CD4-positive, alpha-beta T cell treated with Interferon alpha-2 for 1 hour (primary cell): Measurements from ENCODE around the gene ARCN1.
"Not testable (repeated sequence)": the region's sequence is repeated elsewhere in the genome, so short reads cannot be mapped to it uniquely, and the experiment has no call there.

Experiments used
- DNase-seq, 2 donors: peaks; one replicate each; pipeline ENCODE4 v3.0.0-alpha.2; 2020 to 2022

Gene ARCN1

GRCh38 chr11:118544647-118545010 is 27.6 kb upstream of the ARCN1 start:
- DNase-seq, result no peak

DNA sequence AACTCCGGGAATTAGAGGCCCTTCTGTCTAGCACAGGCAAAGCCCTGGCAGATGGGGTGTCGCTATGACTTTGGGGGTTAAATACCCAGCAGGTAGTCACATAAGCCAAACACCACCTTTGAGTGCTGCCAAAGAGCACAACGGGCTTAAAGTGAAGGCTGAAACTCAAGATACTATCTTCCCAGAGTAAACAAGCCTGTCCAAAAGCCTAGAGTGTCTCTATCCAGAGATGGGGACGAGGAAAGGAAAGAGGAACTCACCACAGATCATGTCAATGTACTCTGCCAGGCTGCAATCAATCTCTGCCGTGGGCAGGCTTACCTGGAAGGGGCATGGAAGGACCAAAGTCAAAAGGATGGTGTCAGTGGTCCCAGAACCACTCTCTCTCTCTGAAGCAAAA is 26.7 kb upstream of the ARCN1 start:
- no peak for DNase-seq

GRCh38 chr11:118547132-118547531 is 25.1 kb upstream of the ARCN1 start:
- DNase-seq, result no peak

GRCh38 chr11:118552341-118552740 is 19.9 kb upstream of the ARCN1 start:
- DNase-seq, result no peak

DNA sequence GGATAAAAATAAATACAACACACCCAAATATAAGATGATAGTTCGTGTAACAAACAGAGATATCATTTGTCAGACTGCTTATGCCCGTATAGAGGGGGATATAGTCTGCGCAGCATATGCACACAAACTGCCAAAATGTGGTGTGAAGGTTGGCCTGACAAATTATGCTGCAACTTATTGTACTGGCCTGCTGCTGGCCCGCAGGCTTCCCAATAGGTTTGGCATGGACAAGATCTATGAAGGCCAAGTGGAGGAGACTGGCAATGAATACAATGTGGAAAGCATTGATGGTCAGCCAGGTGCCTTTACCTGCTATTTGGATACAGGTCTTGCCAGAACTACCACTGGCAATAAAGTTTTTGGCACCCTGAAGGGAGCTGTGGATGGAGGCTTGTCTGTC is 11.4 kb upstream of the ARCN1 start:
- no peak for DNase-seq

- DNase-seq, result no peak
These were observed 7.2 kb upstream of the ARCN1 start for GRCh38 chr11:118565051-118565450.

DNA sequence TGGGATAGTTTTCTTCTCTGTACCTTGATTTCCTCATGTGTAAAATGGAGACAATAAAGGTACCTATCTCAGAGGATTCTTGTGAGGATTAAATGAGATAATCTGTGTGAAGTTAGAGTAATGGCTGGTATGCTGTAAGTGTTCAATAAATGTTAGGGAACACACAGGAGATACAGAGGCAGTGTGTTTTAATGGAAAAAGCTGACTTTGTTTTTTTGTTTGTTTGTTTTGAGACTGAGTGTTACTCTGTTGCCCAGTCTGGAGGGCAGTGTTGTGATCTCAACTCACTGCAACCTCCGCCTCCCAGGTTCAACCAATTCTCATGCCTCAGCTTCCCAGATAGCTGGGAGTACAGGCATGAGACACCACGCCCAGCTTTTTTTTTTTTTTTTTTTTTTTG is 2.5 kb upstream of the ARCN1 start:
- no peak for DNase-seq

GRCh38 chr11:118570787-118571186 is 1.4 kb upstream of the ARCN1 start:
- DNase-seq, result no peak

DNA sequence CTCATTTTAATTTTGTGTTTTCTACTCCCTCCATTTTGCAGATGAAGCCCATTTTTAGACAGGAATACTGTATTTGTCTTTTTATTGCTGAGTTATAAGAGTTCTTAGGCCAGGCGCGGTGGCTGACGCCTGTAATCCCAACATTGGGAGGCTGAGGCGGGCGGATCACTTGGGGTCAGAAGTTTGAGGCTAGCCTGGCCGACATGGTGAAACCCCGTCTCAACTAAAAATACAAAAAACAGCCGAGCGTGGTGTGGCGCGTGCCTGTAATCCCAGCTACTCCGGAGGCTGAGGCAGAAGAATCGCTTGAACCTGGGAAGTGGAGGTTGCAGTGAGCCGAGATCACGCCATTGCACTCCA is 528 bp upstream of the ARCN1 start:
- DNase-seq, result not testable (repeated sequence)

GRCh38 chr11:118572981-118573550 is 857 bp downstream of the ARCN1 start:
- peak in 1 of 2 donors; percentile 60 for DNase-seq

- no peak for DNase-seq
These were observed 2.4 kb downstream of the ARCN1 start for GRCh38 chr11:118574636-118575035.

DNA sequence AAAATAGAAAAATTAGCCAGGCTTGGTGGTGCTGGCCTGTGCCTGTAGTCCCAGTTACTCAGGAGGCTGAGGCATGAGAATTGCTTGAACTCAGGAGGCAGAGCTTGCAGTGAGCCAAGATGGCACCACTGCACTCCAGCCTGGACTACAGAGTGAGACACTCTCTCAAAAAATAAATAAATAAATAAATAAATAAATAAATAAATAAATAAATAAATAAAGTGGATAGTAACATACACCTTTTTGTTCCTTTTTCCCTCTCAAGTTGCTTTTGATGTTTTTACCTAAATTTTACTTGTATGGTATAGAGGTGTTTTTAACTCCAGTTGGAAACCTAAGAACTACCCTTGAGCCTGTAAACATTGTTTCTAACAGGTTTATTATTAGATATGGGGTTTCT is 5.8 kb downstream of the ARCN1 start:
- DNase-seq, result not testable (repeated sequence)

DNA sequence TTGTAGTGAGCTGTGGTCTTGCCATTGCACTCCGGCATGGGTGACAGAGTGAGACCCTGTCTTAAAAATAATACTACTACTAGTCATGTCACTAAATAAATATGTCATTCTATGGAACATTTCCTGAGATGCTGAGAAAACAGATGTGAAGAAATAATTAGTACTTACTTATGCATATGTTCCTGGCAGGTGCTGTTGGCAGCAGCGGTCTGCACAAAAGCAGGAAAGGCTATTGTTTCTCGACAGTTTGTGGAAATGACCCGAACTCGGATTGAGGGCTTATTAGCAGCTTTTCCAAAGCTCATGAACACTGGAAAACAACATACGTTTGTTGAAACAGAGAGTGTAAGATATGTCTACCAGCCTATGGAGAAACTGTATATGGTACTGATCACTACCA is 8.8 kb downstream of the ARCN1 start:
- no peak for DNase-seq

DNA sequence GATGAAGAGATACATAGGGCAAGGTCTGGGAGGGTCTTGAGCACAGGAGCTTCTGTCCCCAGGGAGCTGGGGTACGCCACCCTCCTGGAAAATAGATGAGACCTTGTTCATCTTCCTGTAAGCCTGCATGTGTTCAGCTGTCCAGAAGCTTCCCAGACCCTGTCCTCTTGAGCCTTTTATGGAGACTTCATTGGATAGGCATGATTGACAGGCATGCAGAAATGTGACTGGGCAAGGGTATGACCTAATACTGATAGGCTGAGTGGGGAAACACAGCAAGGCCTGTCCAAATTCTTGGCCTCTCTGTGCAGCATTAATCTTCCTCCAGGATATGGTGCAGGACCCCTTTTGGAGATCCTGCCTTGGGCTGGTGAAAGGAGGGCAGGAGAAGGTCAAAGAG is 15.7 kb downstream of the ARCN1 start:
- no peak for DNase-seq

DNA sequence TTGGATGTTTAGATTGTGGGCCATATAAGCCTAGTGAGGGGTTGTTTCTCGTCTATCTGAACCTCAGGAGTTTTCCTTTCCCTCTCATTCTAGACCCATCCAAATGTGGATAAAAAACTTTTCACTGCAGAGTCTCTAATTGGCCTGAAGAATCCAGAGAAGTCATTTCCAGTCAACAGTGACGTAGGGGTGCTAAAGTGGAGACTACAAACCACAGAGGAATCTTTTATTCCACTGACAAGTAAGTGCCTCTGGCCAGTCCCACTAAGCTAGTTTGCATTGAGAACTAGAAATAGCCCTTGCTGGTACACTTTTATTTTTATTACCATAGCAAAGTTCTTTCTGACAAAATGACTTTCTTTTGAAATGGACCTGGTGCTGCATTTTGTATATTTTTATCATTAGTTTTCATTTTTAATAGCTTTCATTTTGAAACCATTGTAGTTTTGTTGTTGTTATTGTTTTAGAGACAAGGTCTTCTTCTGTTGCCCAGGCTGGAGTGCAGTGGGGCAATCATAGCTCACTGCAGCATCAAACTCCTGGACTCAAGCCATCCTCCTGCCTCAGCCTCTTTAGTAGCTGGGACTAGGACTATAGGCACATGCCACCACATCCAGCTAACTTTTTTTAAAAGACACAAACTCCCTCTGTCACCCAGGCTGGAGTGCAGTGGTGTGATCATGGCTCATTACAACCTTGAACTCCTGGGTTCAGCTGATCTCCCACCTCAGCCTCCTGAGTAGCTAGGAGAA is 20.6 kb downstream of the ARCN1 start:
- no peak for DNase-seq

GRCh38 chr11:118594984-118595383 is 22.8 kb downstream of the ARCN1 start:
- peak in 1 of 2 donors; percentile 81 for DNase-seq

- no peak for DNase-seq
These were observed 24.3 kb downstream of the ARCN1 start for GRCh38 chr11:118596224-118597146.

DNA sequence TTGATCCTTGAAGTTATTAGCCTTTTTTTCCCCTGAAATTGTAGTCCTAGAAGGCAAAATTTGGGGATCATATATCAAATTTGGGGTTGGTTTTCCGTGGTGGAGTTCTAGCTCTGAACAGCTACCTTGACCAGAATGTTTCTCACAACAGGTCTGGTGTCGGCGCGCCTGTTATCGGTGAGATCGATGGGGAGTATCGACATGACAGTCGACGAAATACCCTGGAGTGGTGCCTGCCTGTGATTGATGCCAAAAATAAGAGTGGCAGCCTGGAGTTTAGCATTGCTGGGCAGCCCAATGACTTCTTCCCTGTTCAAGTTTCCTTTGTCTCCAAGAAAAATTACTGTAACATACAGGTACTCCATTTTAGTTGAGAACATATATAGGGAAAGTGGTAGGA is 25.3 kb downstream of the ARCN1 start:
- no peak for DNase-seq

DNA sequence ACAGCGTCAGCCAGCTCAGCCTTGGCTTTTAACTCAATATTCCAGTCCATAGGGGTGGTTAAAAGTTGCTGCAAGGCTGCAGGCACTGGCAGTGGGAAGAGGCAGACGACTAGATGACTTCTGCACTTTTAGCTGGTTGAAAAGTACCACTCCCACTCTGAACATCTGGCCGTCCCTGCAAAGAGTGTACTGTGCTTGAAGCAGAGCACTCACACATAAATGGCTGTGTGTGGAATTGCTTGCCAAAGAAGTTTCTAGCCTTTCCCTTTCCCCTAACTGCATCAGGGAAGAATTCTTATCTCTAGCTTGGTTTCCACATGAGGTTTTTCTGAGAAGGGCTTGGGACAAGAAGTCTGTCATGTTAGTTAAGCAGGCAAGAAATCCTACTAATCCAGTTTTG is 30.1 kb downstream of the ARCN1 start:
- DNase-seq, result no peak

GRCh38 chr11:118603709-118604108 is 31.5 kb downstream of the ARCN1 start:
- not testable (repeated sequence) for DNase-seq

DNA sequence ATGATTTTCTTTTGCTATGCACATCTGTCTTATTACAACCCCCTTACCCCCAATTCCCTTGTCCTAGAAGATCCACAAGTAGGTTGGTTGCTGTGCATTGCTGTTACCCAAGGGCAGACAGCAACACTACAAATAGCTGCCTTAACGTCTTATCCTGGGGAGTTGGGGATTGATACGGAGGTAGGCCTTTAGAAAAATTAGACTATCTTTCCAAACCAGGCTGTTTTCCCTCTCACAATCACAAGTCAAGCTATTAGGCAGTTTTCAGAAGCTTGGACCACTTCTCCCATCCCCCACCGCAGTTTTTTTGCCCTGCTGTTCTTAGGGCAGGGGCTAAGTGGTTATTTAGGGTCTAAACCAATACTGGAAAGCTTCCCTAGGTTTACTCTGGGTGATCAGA is 32.4 kb downstream of the ARCN1 start:
- no peak for DNase-seq

- no peak for DNase-seq
These were observed 33.1 kb downstream of the ARCN1 start for GRCh38 chr11:118605116-118605867.

DNA sequence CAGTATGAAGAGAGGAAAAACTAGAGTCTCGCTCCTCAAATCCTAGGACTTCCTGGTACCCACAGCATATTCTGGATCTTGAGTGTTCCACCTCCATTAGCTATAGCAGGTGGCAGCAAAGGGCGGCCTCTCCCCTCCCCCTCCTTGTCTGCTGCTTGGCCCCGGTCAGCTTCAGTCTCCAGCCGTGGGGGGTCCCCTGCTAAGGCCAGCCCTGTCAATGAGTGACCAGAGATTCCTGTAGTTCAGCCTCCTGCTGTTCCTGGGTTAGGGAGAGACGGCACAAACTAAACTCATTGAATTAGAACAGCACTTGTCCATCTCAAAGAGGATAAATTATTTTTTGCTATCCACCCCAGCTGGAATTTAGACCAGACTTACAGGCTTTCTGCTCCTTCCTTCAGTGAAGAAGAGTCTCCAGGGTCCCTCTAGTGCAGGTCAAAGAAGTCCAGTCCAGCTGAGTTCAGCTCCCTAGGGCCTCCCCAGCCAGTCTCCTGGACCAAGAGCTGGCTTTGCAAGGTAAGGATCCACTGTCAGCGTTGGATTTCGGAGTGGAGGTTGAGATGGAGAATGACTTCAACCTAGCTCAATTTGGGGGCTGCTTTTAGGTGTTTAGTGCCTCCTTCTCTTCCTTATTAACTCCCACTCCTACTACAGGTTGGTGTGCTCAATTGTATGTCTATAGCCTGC is 34.1 kb downstream of the ARCN1 start:
- no peak for DNase-seq
